Measurements from ENCODE around the gene LAMP5. TPM values are rescaled to one million over a fixed set of nuclear protein-coding genes. Genes with fewer than 3 reads are reported as not detected.

The LAMP5 gene
- total RNA-seq, 4 donors from 2014 or later = 0.45 to 1.1 TPM; not detected in 2

DNA sequence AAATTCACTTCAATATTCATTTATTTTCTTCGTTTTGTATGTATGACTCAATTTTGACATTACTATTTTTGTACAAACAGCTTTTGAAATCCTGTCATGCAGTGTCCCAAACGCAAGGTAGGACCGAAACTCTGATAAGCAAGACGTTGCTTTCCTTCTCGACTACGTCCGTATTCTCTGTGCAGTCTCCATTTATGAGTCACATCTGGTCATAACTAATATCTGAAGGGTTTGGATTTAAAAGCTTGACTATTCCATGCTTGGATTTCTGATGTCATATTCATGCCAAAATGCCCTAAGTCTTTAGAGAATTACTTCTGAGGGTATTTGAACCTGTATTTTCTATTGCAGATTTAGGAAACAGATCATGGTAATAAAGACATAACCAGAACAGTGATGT is 37.8 kb upstream of the LAMP5 start:
- no peak for DNase-seq
- no peaks in the 10 kb centered on the region for H3K9me3 ChIP-seq
- 95 to 96% methylated on average over 7 of the region's 7 CpGs for WGBS, 2 donors
- intact Hi-C loops (cut with DNase I) = no loop called here
- H3K27ac ChIP-seq = no peak overlapping the region
- no peaks in the 10 kb centered on the region for H3K4me1 ChIP-seq
- H3K4me3 ChIP-seq (replicated peaks in 1 of 3) = no peak overlapping the region
- H3K36me3 ChIP-seq = peaks cover 0 to 4% of the 10 kb centered on the region in 2 donors
- H3K27me3 ChIP-seq = no peaks in the 10 kb centered on the region
- TF ChIP-seq POLR2A (IDR thresholded peaks at IDR 0.05) (no peak), CTCF (IDR thresholded peaks at IDR 0.05) (no peak)

- no peak for DNase-seq
- no peak overlapping the region for H3K27ac ChIP-seq
- peaks cover 0 to 4% of the 10 kb centered on the region in 2 donors for H3K36me3 ChIP-seq
- intact Hi-C loops (cut with DNase I) = no loop called here
- no peaks in the 10 kb centered on the region for H3K9me3 ChIP-seq
- 94 to 97% methylated on average over 4 of the region's 4 CpGs for WGBS, 2 donors
- no peak overlapping the region for H3K4me3 ChIP-seq (replicated peaks in 1 of 3)
- no peaks in the 10 kb centered on the region for H3K27me3 ChIP-seq
- TF ChIP-seq CTCF (IDR thresholded peaks at IDR 0.05) (no peak), POLR2A (IDR thresholded peaks at IDR 0.05) (no peak)
- no peaks in the 10 kb centered on the region for H3K4me1 ChIP-seq
Observed at GRCh38 chr20:9478771-9479170, 35.6 kb upstream of the LAMP5 start.

- H3K36me3 ChIP-seq = peaks cover 0 to 4% of the 10 kb centered on the region in 2 donors
- WGBS, 2 donors = 96 to 97% methylated on average over 4 of the region's 4 CpGs
- intact Hi-C loops (cut with DNase I) = no loop called here
Observed at GRCh38 chr20:9480066-9480465, 34.3 kb upstream of the LAMP5 start.

DNA sequence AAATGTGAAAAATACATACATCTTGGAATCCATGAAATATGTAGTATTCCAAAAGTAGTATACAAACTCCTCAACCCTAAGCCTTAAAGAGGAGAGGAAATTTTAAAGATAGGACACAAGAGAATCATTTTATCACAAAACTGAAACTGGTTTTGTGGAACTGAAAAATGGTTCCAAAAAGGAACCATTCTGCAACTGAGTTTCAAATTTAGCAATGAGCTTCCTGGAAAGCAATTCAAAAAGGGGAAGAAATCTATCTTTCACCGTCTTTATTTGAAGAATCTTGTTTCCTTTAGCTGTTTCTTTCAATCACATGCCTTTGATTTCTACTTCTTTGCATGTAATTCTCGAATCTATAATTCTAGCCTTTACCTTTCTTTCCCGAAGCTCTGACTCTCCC is 32.2 kb upstream of the LAMP5 start:
- no peaks in the 10 kb centered on the region for H3K4me1 ChIP-seq

More at GRCh38 chr20:9480066-9480465, 34.3 kb upstream of the LAMP5 start:
- no peak for DNase-seq
- H3K4me1 ChIP-seq = no peaks in the 10 kb centered on the region
- TF ChIP-seq POLR2A (IDR thresholded peaks at IDR 0.05) (no peak), CTCF (IDR thresholded peaks at IDR 0.05) (no peak)
- no peaks in the 10 kb centered on the region for H3K9me3 ChIP-seq
- H3K4me3 ChIP-seq (replicated peaks in 1 of 3) = no peak overlapping the region
- no peaks in the 10 kb centered on the region for H3K27me3 ChIP-seq
- H3K27ac ChIP-seq = no peak overlapping the region

GRCh38 chr20:9483131-9483530 is 31.3 kb upstream of the LAMP5 start:
- Histone ChIP-seq H3K9me3 (no peaks in the 10 kb centered on the region), H3K27ac (no peak overlapping the region), H3K36me3 (no peaks in the 10 kb centered on the region), H3K4me3 (replicated peaks in 1 of 3) (no peak overlapping the region), H3K27me3 (no peaks in the 10 kb centered on the region), H3K4me1 (no peaks in the 10 kb centered on the region)
- intact Hi-C loops (cut with DNase I) = no loop called here
- WGBS, 2 donors = 65 to 79% methylated on average over 2 of the region's 2 CpGs
- TF ChIP-seq POLR2A (IDR thresholded peaks at IDR 0.05) (no peak), CTCF (IDR thresholded peaks at IDR 0.05) (no peak)
- DNase-seq = no peak

More for the DNA sequence above, 32.2 kb upstream of the LAMP5 start:
- H3K27me3 ChIP-seq = no peaks in the 10 kb centered on the region
- no peaks in the 10 kb centered on the region for H3K36me3 ChIP-seq
- TF ChIP-seq POLR2A (IDR thresholded peaks at IDR 0.05) = no peak
- TF ChIP-seq CTCF (IDR thresholded peaks at IDR 0.05) = no peak
- H3K9me3 ChIP-seq = no peaks in the 10 kb centered on the region
- H3K27ac ChIP-seq = no peak overlapping the region
- H3K4me3 ChIP-seq (replicated peaks in 1 of 3) = no peak overlapping the region
- 87 to 88% methylated on average over 3 of the region's 3 CpGs for WGBS, 2 donors
- intact Hi-C loops (cut with DNase I) = no loop called here
- DNase-seq = no peak

All from thyroid gland (tissue), 4 donors.